Dedifferentiated amniotic fluid mesenchymal stem cell (primary cell): ENCODE data around the gene PRSS48.
"Not testable (repeated sequence)": the region's sequence is repeated elsewhere in the genome, so short reads cannot be mapped to it uniquely, and the experiment has no call there.

Source experiments
- DNase-seq: peaks from one replicate; pipeline ENCODE4 v3.0.0-alpha.2; 2016; ENCODE audit errors: extremely low spot score

The PRSS48 gene

GRCh38 chr4:151318307-151319006 lies 41.5 kb downstream of the PRSS48 start:
- DNase-seq: no peak

GRCh38 chr4:151319490-151319889 lies 42.5 kb downstream of the PRSS48 start:
- no peak for DNase-seq

GRCh38 chr4:151321586-151321985 lies 44.6 kb downstream of the PRSS48 start:
- DNase-seq: no peak

GRCh38 chr4:151322161-151322560 lies 45.2 kb downstream of the PRSS48 start:
- not testable (repeated sequence) for DNase-seq

GRCh38 chr4:151322570-151322969 lies 45.6 kb downstream of the PRSS48 start:
- DNase-seq: peak; percentile 39

GRCh38 chr4:151323667-151324066 lies 46.7 kb downstream of the PRSS48 start:
- DNase-seq: no peak

GRCh38 chr4:151324124-151324751 lies 47.3 kb downstream of the PRSS48 start:
- DNase-seq: no peak

GRCh38 chr4:151324752-151325110 lies 47.8 kb downstream of the PRSS48 start:
- DNase-seq: no peak

- no peak for DNase-seq
Observed at GRCh38 chr4:151325111-151325948, 48.4 kb downstream of the PRSS48 start, which contains the start of gene SH3D19. Gene SH3D19, minus strand, starts transcription at chr4:151325605. Its CDS starts 253 bp downstream, at chr4:151325352.

GRCh38 chr4:151325949-151326246 lies 48.9 kb downstream of the PRSS48 start:
- DNase-seq: no peak

GRCh38 chr4:151329217-151330007 lies 52.5 kb downstream of the PRSS48 start:
- DNase-seq: no peak

GRCh38 chr4:151331276-151332042 lies 54.5 kb downstream of the PRSS48 start:
- no peak for DNase-seq

GRCh38 chr4:151339467-151339866 lies 62.5 kb downstream of the PRSS48 start:
- no peak for DNase-seq

- no peak for DNase-seq
Observed at GRCh38 chr4:151340751-151341385, 63.9 kb downstream of the PRSS48 start.
